IMR-90 (cell line): ENCODE measurements around the gene RNH1. TPM values are rescaled to one million over a fixed set of nuclear protein-coding genes. Genes with fewer than 3 reads are reported as not detected.

Source experiments
- ATAC-seq: fragments of 200-7000 bp; cut with Tn5 transposase; 2 replicates; pipeline ENCODE4 v1.9.1; 2020; ENCODE audit warnings: low read depth, mild to moderate bottlenecking, moderate library complexity
- BruUV-seq: library from RNA; stranded (reverse); fragments of 400-500 nt; replicated peaks from 2 replicates; lab custom pipeline; 2021; lab: Mats Ljungman, UMichigan
- CTCF ChIA-PET: fragments of 300-600 bp; formaldehyde crosslinking; extraction: SDS; loops from one replicate; lab custom pipeline; 2021; ENCODE audit warnings: antibody characterized with exemption; lab: Yijun Ruan, JAX
- POLR2A ChIA-PET: fragments of 300-600 bp; sonication (Branson Sonifier 250); formaldehyde crosslinking; loops from one replicate; lab custom pipeline; 2022; ENCODE audit warnings: antibody characterized with exemption; ENCODE audit not compliant: unreplicated experiment; lab: Charles Lee
- DNase-seq: peaks from one replicate; pipeline ENCODE4 v3.0.0; 2013
- H2AFZ ChIP-seq: replicated peaks from 2 replicates; pipeline ENCODE3; 2013; ENCODE audit warnings: low read length, mild to moderate bottlenecking; ENCODE audit not compliant: poor library complexity
- H2AK5ac ChIP-seq: 2 replicates; pipeline ENCODE4 v1.6.1; 2013; ENCODE audit warnings: low read depth, low read length, inconsistent platforms
- H2AK9ac ChIP-seq: replicated peaks from 2 replicates; pipeline ENCODE3; 2013; ENCODE audit warnings: mild to moderate bottlenecking, low read depth, low read length, moderate library complexity; ENCODE audit not compliant: poor library complexity
- H2BK120ac ChIP-seq: 2 replicates; pipeline ENCODE4 v1.6.1; 2013; ENCODE audit warnings: low read depth, low read length, inconsistent platforms
- H2BK15ac ChIP-seq: 3 replicates; pipeline ENCODE4 v1.6.1; 2013; ENCODE audit warnings: low read depth, low read length, inconsistent platforms
- H2BK20ac ChIP-seq: 2 replicates; pipeline ENCODE4 v1.6.1; 2013; ENCODE audit warnings: low read depth, mild to moderate bottlenecking, inconsistent platforms, low read length, moderate library complexity
- H2BK5ac ChIP-seq: 2 replicates; pipeline ENCODE4 v1.6.1; 2013; ENCODE audit warnings: mild to moderate bottlenecking, low read depth, low read length, inconsistent platforms; ENCODE audit not compliant: poor library complexity, severe bottlenecking
- H3K14ac ChIP-seq: replicated peaks from 2 replicates; pipeline ENCODE4 v1.6.1; 2013; ENCODE audit warnings: low read depth, low read length, inconsistent platforms
- H3K18ac ChIP-seq: 2 replicates; pipeline ENCODE4 v1.6.1; 2013; ENCODE audit warnings: low read depth, low read length, control low read depth
- H3K23ac ChIP-seq: 2 replicates; pipeline ENCODE4 v1.6.1; 2013; ENCODE audit warnings: low read depth, low read length, inconsistent platforms
- H3K27ac ChIP-seq: 2 replicates; pipeline ENCODE4 v1.5.1; 2013; ENCODE audit warnings: mild to moderate bottlenecking, control low read depth, low read length; ENCODE audit not compliant: insufficient read depth
- H3K27me3 ChIP-seq: 2 replicates; pipeline ENCODE4 v1.6.1; 2013; ENCODE audit warnings: low read length; ENCODE audit not compliant: control insufficient read depth, insufficient read depth
- H3K36me3 ChIP-seq: 2 replicates; pipeline ENCODE4 v1.6.1; 2013; ENCODE audit warnings: low read length, mixed read lengths; ENCODE audit not compliant: control insufficient read depth, insufficient read depth
- H3K4ac ChIP-seq: 2 replicates; pipeline ENCODE4 v1.6.1; 2013; ENCODE audit warnings: low read depth, low read length, inconsistent platforms
- H3K4me1 ChIP-seq: 2 replicates; pipeline ENCODE4 v1.6.1; 2013; ENCODE audit warnings: low read length, mixed read lengths; ENCODE audit not compliant: control insufficient read depth, insufficient read depth
- H3K4me2 ChIP-seq: 2 replicates; pipeline ENCODE4 v1.6.1; 2013; ENCODE audit warnings: low read depth, mild to moderate bottlenecking, control low read depth, low read length, moderate library complexity
- H3K4me3 ChIP-seq: 2 replicates; pipeline ENCODE4 v1.5.1; 2013; ENCODE audit warnings: low read depth, mild to moderate bottlenecking, control low read depth, low read length, moderate library complexity; ENCODE audit not compliant: insufficient read depth
- H3K56ac ChIP-seq: 2 replicates; pipeline ENCODE4 v1.6.1; 2013; ENCODE audit warnings: low read length, inconsistent platforms; ENCODE audit not compliant: insufficient read depth; ENCODE audit errors: extremely low read depth
- H3K79me1 ChIP-seq, 2 experiments: 2 replicates each; pipeline ENCODE4 v1.6.1; 2013; ENCODE audit warnings: low read length in 2 of 2, inconsistent platforms in 1 of 2, low read depth in 1 of 2
- H3K9ac ChIP-seq: 2 replicates; pipeline ENCODE4 v1.6.1; 2013; ENCODE audit warnings: low read depth, low read length, control low read depth
- H3K9me1 ChIP-seq: 2 replicates; pipeline ENCODE4 v1.6.1; 2013; ENCODE audit warnings: low read length, inconsistent platforms; ENCODE audit not compliant: insufficient read depth
- H3K9me3 ChIP-seq: 2 replicates; pipeline ENCODE4 v1.6.1; 2013; ENCODE audit warnings: low read length; ENCODE audit not compliant: control insufficient read depth, insufficient read depth
- H4K20me1 ChIP-seq: 2 replicates; pipeline ENCODE4 v1.6.1; 2013; ENCODE audit warnings: low read length, inconsistent platforms; ENCODE audit not compliant: insufficient read depth
- H4K5ac ChIP-seq: 2 replicates; pipeline ENCODE4 v1.6.1; 2013; ENCODE audit warnings: mild to moderate bottlenecking, low read depth, low read length, control low read depth
- H4K8ac ChIP-seq, 2 experiments: 2 replicates each; pipeline ENCODE4 v1.6.1; 2013; ENCODE audit warnings: low read depth in 2 of 2, low read length in 2 of 2, control low read depth in 1 of 2, inconsistent platforms in 1 of 2
- H4K91ac ChIP-seq: 2 replicates; pipeline ENCODE4 v1.6.1; 2013; ENCODE audit warnings: low read depth, low read length, inconsistent platforms; ENCODE audit not compliant: insufficient read depth
- CEBPB ChIP-seq: IDR thresholded peaks from 2 replicates; pipeline ENCODE4 v1.6.1; 2012; ENCODE audit warnings: low read depth, low read length, improper control_type of control experiment
- CHD1 ChIP-seq: IDR thresholded peaks from 2 replicates; pipeline ENCODE4 v1.6.1; 2012; ENCODE audit warnings: low read depth, low read length, improper control_type of control experiment
- FOS ChIP-seq: fragments of 150-350 bp; IDR thresholded peaks from 2 replicates; pipeline ENCODE4 v1.6.1; 2016; ENCODE audit warnings: low read depth, low read length
- MAFK ChIP-seq: IDR thresholded peaks from 2 replicates; pipeline ENCODE4 v1.6.1; 2012; ENCODE audit warnings: low read depth, low read length, improper control_type of control experiment
- MAZ ChIP-seq: IDR thresholded peaks from 2 replicates; pipeline ENCODE4 v1.6.1; 2012; ENCODE audit warnings: low read depth, mild to moderate bottlenecking, low read length, improper control_type of control experiment, moderate library complexity, borderline replicate concordance
- MXI1 ChIP-seq: IDR thresholded peaks from 2 replicates; pipeline ENCODE4 v1.6.1; 2012; ENCODE audit warnings: low read depth, mild to moderate bottlenecking, low read length, moderate library complexity, borderline replicate concordance
- NFE2L2 ChIP-seq: fragments of 150-350 bp; IDR thresholded peaks from 2 replicates; pipeline ENCODE4 v1.6.1; 2016; ENCODE audit warnings: low read depth, mild to moderate bottlenecking, low read length
- POLR2A ChIP-seq: IDR thresholded peaks from 2 replicates; pipeline ENCODE4 v1.6.1; 2012; ENCODE audit warnings: mild to moderate bottlenecking, low read depth, low read length
- RAD21 ChIP-seq: IDR thresholded peaks from 2 replicates; pipeline ENCODE4 v1.6.1; 2012; ENCODE audit warnings: low read length, improper control_type of control experiment
- RCOR1 ChIP-seq: IDR thresholded peaks from 2 replicates; pipeline ENCODE4 v1.6.1; 2012; ENCODE audit warnings: mild to moderate bottlenecking, low read length, improper control_type of control experiment; ENCODE audit not compliant: insufficient replicate concordance
- RFX5 ChIP-seq: IDR thresholded peaks from 2 replicates; pipeline ENCODE4 v1.8.0; 2012; ENCODE audit warnings: low read depth, mild to moderate bottlenecking, low read length, moderate library complexity
- USF2 ChIP-seq: fragments of 150-350 bp; IDR thresholded peaks from 2 replicates; pipeline ENCODE4 v1.6.1; 2017; ENCODE audit warnings: mild to moderate bottlenecking, antibody characterized with exemption, low read length, low read depth
- WGBS, 2 experiments: methylation state at CpG; one replicate each; pipeline versions ENCODE4 v1.1.5 to v1.1.7; 2013; ENCODE audit warnings: missing lambda C conversion rate in 2 of 2; ENCODE audit not compliant: insufficient read length in 1 of 2; ENCODE audit errors: extremely low coverage in 2 of 2; 5-methylcytosine and 5-hydroxymethylcytosine counted together
- dilution Hi-C: fragments of 300-500 bp; cut with HindIII; formaldehyde crosslinking; loops from one replicate; pipeline ENCODE4 v1.14.3; 2018; ENCODE audit warnings: low sequenced_read_pairs; ENCODE audit not compliant: unreplicated experiment
- in situ Hi-C: fragments of 300-500 bp; cut with MboI; formaldehyde crosslinking; loops from 3 replicates; pipeline ENCODE4 v1.14.3; 2019; ENCODE audit warnings: low sequenced_read_pairs, inconsistent platforms, mixed read lengths
- intact Hi-C: fragments of 100-400 bp; cut with micrococcal nuclease; formaldehyde crosslinking; loops from 2 replicates; pipeline ENCODE4 v1.10.0; 2022
- polyA plus RNA-seq, 3 experiments: library from polyadenylated mRNA; depleted of rRNA; stranded (reverse); fragments of >200 nt; gene quantifications; 2 replicates each; pipeline ENCODE4 v1.2.3, GENCODE V29; 2012; ENCODE audit warnings: low replicate concordance in 1 of 3
- total RNA-seq: library from RNA; depleted of rRNA; stranded (reverse); fragments of >200 nt; gene quantifications from 2 replicates; pipeline ENCODE4 v1.2.3, GENCODE V29; 2012
- TF ChIP-seq, protein P1 (sequence below): conservative IDR thresholded peaks from 2 replicates; pipeline ENCODE4 v1.5.1; 2012; ENCODE audit warnings: mild to moderate bottlenecking, low read depth, low read length, improper control_type of control experiment
- TF ChIP-seq, protein P2 (sequence below): fragments of 150-350 bp; IDR thresholded peaks from 2 replicates; pipeline ENCODE4 v1.6.1; 2016; ENCODE audit warnings: low read depth, mild to moderate bottlenecking, low read length, moderate library complexity, borderline replicate concordance

RNH1 gene
- total and polyA plus RNA-seq, 2 of the 4 experiments (the other 2 are of a cell fraction), result 138 to 247 TPM

DNA sequence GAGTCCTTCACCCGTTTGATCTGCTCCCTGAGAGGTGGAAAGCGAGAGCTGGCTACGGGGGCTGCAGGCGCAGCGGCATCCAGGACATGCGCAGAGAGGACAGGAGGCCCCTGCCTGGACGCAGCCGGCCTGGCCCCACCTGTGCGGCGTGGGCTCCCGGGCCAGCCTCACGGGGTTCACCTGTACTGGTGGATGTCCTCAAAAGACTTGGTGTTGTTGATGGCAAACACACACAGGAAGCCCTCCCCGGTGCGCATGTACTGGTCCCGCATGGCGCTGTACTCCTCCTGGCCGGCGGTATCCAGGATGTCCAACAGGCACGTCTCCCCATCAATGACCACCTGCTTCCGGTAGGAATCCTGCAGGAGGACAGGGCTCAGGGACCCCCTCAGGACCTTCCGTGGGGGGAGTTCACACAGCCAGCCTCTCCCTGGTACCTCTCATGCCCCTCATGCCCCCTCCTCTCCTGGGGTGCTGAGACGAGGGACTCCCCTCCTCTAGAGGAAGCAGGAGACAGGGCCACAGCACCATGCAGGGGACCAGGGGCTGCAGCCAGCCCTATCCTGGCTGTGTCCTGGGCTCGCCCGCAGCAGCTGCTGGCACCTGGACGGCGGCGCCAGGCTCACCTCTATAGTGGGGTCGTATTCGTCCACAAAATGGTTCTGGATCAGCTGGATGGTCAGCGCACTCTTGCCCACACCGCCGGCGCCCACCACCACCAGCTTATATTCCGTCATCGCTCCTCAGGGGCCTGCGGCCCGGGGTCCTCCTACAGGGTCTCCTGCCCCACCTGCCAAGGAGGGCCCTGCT is 26.7 kb upstream of the RNH1 start:
- Histone ChIP-seq H3K4me3 (peak overlapping the region; percentile 95; the same call in 1 of the 2 replicates), H2BK5ac (no peak overlapping the region), H2BK15ac (no peak overlapping the region), H3K4ac (peak overlapping the region; percentile 36; the same call in 1 of the 2 replicates), H3K14ac (no peak overlapping the region), H3K4me1 (peaks cover 16% of the 10 kb centered on the region), H2AFZ (peak overlapping the region; percentile 32), H2AK5ac (peak overlapping the region; percentile 39; the same call in 1 of the 2 replicates), H3K9ac (no peak overlapping the region; the same call in 1 of the 2 replicates), H4K5ac (no peak overlapping the region), H4K20me1 (peaks cover 24% of the 10 kb centered on the region), H2AK9ac (peak overlapping the region; percentile 98), H2BK120ac (no peak overlapping the region), H3K9me1 (peaks cover 3% of the 10 kb centered on the region; the same call in 1 of the 2 replicates), H3K56ac (no peak overlapping the region), H3K27me3 (no peaks in the 10 kb centered on the region), H3K4me2 (peak overlapping the region; percentile 91), H3K9me3 (no peaks in the 10 kb centered on the region), H3K18ac (no peak overlapping the region), H4K8ac (no peak overlapping the region), H3K27ac (no peak overlapping the region), H3K23ac (no peak overlapping the region; the same call in 1 of the 2 replicates), H4K91ac (no peak overlapping the region), H3K79me1 (peaks cover 3 to 26% of the 10 kb centered on the region in 2 experiments; a peak in 3 of 4 replicates), H3K36me3 (peaks cover 24% of the 10 kb centered on the region; the same call in 1 of the 2 replicates), H2BK20ac (no peak overlapping the region)
- in situ Hi-C loops, result no loop called here
- ATAC-seq (no peak), DNase-seq (no peak)
- BruUV-seq, result TSS peak; percentile 82
- ChIA-PET CTCF (no interaction called here), POLR2A (no interaction called here)
- intact Hi-C loops, result no loop called here
- dilution Hi-C loops, result no loop called here
- 98% methylated on average over 34 of the region's 37 CpGs; no CpG with 5 or more reads in 1 of the 2 experiments for WGBS, 2 experiments
- TF ChIP-seq MAZ (no peak), POLR2A (no peak), FOS (no peak), NFE2L2 (no peak), MAFK (no peak), MXI1 (no peak), RAD21 (no peak), CHD1 (no peak), CEBPB (no peak), RCOR1 (no peak), USF2 (no peak), RFX5 (no peak)
- TF ChIP-seq, protein P1, sequence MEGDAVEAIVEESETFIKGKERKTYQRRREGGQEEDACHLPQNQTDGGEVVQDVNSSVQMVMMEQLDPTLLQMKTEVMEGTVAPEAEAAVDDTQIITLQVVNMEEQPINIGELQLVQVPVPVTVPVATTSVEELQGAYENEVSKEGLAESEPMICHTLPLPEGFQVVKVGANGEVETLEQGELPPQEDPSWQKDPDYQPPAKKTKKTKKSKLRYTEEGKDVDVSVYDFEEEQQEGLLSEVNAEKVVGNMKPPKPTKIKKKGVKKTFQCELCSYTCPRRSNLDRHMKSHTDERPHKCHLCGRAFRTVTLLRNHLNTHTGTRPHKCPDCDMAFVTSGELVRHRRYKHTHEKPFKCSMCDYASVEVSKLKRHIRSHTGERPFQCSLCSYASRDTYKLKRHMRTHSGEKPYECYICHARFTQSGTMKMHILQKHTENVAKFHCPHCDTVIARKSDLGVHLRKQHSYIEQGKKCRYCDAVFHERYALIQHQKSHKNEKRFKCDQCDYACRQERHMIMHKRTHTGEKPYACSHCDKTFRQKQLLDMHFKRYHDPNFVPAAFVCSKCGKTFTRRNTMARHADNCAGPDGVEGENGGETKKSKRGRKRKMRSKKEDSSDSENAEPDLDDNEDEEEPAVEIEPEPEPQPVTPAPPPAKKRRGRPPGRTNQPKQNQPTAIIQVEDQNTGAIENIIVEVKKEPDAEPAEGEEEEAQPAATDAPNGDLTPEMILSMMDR, result no peak
- TF ChIP-seq, protein P2, sequence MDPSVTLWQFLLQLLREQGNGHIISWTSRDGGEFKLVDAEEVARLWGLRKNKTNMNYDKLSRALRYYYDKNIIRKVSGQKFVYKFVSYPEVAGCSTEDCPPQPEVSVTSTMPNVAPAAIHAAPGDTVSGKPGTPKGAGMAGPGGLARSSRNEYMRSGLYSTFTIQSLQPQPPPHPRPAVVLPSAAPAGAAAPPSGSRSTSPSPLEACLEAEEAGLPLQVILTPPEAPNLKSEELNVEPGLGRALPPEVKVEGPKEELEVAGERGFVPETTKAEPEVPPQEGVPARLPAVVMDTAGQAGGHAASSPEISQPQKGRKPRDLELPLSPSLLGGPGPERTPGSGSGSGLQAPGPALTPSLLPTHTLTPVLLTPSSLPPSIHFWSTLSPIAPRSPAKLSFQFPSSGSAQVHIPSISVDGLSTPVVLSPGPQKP, result no peak
